CD4-positive, alpha-beta T cell treated with Interleukin-6 at 100 ng/mL for 8 hours (primary cell): ENCODE data around the gene CDCA7L.
A peak's percentile ranks its signal among the peaks of the same experiment; 100 is the strongest.

Experiments used
- DNase-seq: peaks from one replicate; pipeline ENCODE4 v3.0.0-alpha.2; 2020; ENCODE audit warnings: mixed read lengths, low spot score

Gene CDCA7L, protein sequence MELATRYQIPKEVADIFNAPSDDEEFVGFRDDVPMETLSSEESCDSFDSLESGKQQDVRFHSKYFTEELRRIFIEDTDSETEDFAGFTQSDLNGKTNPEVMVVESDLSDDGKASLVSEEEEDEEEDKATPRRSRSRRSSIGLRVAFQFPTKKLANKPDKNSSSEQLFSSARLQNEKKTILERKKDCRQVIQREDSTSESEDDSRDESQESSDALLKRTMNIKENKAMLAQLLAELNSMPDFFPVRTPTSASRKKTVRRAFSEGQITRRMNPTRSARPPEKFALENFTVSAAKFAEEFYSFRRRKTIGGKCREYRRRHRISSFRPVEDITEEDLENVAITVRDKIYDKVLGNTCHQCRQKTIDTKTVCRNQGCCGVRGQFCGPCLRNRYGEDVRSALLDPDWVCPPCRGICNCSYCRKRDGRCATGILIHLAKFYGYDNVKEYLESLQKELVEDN

DNA sequence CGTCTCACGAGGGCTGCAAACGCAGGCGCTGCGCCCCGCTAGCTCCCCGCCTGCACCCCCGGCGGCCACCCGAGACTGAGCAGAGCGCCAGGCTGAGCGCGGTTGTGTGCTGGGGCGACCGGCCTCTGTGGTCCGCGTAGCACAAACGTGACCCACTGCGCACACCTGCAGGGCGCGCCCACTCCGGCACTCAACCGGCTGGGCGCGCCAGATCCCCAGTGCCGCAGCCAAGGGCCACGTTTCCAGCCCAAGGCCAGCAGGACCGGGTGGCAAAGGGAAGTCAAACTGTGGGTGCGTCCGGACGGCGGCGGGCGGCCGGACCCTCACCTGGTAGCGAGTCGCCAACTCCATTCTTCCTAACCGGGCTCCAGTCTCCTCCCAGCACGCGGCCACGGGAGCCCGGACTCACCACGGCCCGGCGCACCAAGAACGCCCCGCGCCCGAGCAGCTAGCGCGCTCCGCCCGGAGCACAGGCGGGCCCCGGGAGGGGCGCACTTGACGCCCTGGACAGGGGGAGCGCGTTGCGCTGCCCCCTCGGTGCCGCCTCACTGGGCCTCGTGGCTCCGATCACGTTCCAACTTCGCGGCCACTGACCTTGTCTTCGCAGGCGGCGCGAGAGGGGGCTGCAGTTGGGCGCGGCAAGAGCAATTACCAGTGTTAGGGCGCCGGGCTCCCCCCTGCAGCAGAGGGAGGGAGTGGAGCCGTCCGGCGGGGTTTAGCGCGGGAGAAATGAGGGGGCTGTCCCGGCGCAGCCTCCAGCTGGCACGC, at the start of gene CDCA7L:
Gene CDCA7L, minus strand, starts transcription at position 446 of the 768 bp plus-strand sequence. Its CDS starts 95 bp downstream, at position 351.
- DNase-seq: peak; percentile 23

DNA sequence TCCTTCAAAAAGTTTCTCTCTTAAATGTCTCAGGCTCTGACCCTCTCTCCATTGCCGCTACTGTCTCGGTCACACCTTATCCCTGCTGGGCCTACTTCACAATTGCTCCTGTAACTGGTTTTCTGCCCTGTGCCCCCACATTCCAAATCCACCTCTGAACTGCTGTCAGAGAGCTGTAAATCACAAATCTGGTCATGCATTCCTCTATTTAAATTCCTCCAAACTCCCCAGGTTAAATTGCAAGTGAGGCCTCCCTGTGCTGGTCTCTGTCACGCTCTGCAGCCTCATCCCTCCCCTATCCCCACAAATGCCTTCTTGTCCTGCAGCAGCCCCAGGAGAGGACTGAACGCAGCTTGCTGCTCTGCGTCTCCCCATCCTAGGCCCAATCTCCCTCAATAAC, 40.4 kb upstream of the CDCA7L start:
- DNase-seq: no peak

DNA sequence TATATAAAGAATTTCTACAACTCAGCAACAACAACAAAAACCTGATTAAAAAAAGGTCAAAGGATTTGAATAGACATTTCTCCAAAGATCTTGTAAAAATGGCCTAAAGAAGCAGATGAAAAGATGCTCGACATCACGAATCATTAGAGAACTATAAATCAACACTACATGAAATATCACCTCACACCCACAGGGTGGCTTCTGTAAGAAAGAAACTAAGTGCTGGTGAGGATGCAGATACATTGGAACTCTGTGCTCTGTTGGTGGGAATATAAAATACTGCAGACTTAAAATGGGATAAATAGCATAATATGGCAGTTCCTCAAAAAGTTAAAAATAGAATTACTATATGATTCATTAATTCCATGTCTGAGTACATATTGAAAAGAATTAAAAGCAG, 38.3 kb upstream of the CDCA7L start:
- DNase-seq: no peak

DNA sequence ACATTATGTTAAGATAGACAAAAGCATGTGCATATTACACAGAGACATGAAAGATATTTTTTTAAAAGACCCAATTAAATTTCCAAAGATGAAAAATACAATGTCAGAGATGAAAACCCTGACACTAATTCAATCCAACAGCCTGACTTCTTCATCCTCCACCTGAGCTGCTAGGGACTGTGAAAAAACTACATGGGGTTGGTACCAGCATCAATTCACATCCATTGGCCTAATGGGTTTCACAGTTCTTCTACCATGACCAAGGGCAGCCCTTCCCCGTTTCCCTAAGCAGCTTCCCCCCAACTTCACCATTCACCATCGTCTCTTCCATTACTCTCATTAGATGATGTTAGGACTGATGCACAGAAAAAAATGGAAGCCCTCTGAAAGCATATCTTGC, 37.4 kb upstream of the CDCA7L start:
- no peak for DNase-seq

DNA sequence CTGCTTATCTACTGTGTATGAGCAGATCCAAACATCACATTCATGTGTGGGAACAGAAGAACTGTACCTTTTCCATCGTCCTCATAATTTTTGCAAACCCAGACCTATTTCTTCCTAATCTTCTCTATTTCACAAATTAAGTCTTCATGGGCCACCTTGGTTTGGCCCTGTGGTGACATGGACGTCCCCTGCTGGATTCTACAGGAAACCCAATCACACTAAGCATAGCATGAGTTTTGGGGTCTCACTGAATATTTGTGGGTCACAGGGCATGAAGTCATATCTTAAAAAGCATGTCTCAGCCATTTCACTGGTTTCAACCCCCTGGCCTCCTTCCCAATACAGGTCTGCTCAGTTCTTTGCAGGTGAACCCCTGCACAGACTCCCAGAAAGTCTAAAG, 35.8 kb upstream of the CDCA7L start:
- no peak for DNase-seq

DNA sequence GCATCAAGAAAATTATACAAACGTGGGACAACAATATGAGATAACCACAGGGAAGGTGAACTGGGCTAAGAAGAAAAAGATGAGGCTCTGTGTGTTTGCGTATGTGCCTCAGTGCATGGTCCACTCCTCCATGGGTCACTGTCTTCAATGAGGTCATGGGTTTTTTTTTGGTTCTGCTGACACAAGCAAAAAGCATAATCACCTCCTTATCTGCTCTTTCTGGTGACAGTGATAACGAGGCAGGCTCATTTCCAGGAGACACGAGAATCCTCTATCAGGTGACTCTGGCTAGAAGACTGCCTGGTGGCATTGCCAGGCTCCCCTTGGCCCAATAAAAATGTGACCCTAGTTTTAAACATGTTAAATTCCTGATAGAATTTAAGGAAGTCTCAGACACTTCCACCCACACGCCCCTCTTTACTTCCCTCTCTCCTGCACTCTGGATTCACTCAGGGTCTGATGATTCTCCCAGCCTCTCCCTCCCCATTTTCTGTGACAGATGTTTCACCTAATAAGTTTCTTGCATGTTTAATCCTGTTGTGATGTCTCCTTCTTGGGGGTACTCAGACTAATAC, 35.3 kb upstream of the CDCA7L start:
- no peak for DNase-seq

DNA sequence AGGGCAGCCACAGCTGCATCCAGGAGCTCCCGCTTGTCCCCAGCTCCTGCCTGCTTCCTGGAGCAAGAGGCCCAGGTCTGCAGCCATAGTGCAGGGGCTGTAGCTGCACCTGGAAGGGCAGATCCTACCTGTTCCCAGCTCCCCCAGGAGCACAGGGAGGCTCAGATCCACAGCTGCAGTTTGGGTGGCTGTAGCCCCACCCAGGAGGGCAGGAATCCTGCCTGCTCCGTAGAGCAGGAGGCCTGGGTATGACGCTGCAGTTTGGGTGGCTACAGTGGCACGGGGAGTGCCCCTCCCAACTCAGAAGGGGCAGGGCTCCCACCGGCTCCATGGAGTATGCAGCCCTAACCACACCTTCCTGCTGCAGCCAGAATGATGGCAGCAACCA, 26.7 kb upstream of the CDCA7L start:
- DNase-seq: no peak

DNA sequence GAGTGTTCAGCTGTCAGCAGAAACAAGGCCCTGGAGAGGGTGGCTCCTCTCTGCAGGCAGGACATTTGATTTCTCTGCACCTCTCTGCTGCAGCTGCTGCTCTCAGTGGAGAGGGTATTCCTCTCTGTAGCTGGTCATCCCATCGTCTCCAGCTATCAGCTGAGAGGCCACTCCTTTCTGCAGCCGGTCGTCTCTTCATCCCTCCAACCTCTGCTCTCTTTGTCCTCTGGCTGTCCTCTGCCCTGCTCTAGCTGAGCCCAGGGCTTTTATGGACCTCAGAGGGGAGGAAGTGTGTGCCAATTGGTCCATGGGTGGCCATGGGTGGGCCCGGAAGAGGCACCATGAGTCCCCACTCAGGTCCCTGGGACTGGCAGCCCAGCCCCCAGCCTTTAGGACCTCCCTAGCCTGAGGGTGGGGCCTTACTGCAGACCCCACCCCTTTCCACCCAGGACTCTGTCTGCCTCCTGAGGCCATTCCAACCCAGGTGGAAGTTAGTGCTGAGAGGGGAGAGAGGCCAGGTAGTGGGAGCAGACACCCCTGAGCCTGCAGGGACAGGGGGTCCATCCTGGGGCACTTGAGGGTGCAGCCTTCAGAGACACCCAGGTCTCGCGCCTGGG, 26.2 kb upstream of the CDCA7L start:
- no peak for DNase-seq

DNA sequence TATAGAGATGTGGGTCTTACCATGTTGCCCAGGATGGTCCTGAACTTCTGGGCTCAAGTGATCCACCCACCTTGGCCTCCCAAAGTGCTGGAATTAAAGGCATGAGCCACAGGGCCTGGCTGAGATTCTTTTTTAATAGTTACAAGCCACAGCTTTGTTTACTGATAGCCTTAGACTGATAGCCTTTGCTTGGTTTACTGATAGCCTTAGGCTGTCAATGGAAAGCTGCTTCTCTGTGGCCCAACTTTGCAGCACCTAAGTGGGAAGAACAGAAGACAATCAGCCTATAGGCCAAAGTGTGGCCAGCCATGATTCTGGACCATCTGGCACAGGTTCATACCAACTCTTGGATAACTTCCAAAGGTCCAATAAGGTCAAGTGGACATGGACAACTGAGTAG, 24.1 kb upstream of the CDCA7L start:
- no peak for DNase-seq

DNA sequence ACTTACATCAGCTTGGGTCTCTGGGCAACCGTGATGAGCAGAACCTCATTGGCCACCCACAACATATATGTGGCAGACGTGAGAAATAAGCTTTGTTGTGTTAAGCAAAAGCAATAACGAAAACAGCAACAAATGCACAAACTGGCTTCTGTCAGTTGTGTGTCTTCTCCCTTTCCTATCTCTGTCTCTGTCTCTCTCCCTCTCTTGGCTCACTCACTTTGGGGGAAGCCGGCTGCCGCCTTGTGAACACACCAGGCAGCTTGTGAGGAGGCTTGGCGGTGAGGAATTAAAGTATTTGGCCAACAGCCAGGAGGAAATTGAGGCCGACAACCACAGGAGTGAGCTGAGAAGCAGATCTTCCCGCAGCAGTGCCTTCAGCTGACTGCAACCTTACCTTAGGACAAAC, 21.9 kb upstream of the CDCA7L start:
- peak; percentile 40 for DNase-seq

DNA sequence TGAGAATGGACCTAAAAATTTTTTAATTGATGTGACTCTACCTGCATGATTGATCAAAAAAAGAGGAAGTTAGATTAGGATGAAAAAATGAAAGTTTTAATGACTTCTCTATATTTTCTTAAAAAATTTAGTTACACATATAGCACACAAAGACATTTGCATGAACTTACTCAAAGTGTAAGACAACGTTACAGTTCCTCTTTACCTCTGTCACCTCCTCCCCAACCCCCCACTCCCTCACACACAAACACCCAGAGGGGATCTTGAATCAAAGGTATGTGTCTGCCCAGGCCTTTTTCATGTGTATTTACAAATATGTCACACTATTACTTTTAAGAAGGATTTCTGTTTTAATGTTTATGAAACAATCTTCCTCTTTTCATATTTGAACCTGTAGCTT, 20.6 kb upstream of the CDCA7L start:
- DNase-seq: no peak

DNA sequence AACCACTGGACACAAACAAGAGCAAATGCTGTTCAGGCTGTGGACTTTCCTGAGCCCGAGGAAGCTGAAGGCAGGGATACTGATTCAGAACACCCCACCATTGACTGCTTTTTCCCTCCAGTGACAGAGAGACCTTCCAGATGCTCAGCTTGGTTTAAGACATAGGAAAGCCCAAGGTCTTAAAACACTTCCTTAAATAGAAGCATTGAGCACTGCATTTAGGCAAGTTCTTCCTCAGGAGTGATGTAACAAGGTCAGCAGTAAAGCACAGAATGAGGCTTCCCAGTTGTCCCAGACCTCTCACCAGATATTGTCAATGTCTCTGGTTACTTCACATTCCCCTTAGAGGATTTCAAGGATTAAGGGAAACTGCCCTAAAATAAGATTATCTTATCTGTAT, 19.6 kb upstream of the CDCA7L start:
- DNase-seq: no peak

DNA sequence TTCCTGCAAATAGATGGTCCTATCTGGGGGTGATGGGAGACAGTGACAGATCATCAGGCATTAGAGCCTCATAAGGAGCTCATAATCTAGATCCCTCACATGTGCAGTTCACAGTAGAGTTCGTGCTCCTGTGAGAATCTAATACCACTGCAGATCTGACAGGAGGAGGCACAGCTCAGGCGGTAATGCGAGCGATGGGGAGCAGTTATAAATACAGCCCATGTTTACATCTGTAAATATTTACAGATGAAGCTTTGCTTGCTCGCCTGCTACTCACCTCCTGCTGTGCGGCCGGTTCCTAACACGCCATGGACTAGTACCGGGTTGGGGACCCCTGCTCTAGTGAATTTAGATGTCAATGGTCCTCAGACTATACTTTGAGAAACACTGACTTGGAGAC, 17.0 kb upstream of the CDCA7L start:
- DNase-seq: no peak

DNA sequence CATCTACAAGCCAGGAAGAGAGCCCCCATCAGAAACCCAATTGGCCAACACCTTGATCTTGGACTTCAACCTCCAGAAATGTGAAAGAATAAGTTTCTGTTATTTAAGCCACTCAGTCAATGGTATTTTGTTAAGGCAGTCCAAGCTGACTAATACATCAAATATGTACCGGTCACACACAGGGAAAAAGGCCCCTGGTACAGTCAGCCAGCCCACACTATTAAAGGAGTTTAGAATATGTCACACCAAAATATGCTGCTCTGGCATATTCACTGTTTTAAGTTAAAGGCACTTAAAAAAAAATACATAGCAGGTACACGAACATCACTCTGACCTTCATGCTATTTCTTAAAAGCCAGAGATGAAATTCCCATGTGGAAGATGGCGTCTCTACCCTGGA, 15.2 kb upstream of the CDCA7L start:
- no peak for DNase-seq

DNA sequence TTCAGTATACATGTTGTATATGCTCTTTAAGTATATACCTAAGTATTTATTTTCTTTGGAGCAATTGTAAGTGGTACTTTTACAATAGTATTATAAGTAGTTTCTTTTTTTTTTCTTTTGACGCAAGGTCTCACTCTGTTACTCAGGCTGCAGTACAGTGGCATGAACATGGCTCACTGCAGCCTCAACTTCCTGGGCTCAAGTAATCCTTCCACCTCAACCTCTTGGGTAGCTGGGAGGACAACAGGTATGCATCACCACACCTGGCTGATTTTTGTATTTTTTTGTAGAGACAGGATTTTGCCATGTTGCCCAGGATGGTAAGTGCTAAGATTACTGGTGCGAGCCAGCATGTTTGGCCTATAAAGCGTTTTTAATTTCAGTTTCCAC, 13.7 kb upstream of the CDCA7L start:
- no peak for DNase-seq

DNA sequence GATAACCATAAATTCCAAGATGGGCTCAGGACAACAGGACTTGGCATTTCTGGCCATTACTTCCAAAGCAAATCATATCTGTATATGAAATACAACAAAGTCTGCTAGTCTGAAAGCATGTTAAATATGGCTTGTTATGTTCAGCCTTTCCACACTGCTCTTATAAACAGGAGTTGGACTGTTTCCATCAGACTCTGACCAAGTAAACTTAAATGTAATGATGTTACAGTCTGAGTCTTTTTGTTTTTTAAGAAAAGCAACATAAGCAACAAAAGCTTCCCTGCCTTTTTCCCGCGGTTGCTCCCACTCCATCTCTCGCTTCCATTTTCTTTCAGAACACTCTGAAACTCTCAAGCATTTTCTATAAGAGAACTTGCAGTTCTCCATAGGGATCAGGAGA, 8.1 kb upstream of the CDCA7L start:
- no peak for DNase-seq

DNA sequence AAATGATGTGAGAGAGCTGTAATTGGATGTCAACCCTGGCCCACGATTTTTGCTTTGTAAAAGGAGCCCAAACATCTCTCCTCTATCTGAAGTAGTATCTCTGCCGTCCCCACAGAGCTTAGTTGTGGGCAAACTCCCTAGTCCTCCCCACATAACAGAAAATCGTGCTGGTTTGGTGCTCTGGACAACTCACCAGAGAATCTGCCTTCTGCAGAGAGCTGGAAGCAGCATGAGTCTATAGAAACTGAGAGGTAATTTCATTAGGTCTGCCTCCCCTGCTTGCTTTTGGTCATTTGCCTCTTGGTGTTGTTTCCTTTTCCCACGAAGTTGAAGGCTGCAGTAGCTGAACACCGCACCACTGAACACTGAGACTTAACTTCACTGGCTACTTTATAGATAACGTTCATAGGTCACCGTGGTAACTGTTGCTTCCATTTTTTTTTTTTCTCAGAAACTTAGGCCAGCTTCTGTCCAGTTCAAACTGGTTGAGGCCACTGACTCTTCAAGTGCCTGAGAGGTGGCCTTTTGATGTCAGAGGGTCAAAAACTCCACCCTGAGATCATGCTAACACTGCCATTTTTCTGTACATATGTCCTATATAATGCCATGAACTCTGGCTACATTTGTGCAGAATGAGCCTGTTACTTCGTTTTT, 3.3 kb upstream of the CDCA7L start:
- DNase-seq: no peak

DNA sequence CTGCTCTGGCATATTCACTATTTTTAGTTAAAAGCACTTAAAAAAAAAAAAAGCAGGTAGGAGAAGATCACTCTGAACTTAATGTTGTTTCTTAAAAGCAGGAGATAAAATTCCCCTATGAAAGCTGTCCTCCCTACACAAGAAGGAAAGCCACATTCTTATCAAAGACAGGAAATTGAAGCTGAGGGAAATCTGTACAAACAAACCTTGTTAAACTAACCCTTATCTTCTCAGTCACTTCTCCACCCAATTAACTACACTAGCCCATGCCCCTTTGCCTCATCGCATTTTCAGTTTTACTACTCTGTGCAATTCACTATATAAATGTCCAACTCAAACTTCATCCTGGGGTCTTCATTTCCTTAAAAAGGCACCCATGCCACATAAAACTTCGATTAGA, 2.7 kb upstream of the CDCA7L start:
- no peak for DNase-seq

DNA sequence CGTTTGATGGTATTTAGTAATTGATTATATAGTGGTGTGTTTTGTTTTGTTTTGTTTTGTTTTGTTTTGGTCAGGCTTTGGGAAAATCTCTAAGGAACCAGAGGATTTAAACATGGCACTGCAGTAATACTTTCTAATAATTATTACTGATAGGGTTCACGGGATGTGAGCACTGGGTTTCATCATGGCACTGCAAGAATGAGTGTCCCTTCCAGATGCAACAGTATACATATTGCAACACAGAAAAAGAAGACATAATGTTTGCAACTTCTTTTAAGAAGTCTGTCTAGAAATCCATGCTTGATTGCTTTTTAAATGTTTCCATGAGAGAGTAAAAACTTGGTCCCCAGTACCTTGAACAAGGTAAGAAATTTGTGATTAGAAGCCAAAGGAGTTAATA, 2.2 kb upstream of the CDCA7L start:
- DNase-seq: no peak

DNA sequence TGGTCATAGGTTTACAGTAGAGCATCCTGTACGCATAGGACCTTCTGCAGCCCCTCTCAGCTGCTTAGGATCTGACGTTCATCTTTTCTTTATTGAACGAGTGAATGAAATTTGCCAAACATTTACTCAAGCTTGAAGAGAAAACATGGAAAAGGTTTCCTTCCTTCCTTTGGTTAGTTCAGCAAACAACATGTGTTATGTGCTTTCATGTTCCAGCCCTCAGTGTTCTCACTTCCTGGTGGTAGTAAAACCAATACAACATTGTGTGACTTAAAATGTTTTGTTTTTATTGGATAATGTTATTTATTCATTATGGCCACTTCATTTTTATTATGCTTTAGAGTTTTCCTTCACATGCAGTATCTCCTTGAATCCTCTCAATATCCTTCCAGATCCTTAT, 1.4 kb upstream of the CDCA7L start:
- no peak for DNase-seq

DNA sequence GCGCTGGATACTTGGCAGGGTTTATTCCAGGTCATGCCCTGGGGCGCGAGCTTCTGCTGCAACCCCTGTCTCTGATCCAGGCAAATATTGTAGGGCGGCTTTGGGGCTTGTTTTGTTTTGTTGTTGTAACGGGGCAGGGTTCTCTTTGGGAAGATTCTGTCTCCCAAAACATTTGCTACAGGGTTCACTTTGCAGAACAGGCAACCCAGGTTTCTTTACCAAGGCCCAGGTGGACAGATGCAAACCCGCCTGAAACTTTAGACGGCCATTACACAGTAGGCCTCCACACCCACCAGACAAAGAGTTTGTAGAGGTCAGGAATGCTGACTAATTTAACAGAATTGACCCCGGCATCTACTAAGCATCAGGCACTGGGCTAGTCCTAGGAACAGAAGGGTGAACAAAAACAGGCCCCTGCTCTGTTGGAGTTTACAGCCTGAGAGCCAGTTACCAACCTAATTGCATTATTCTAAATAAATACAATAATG, 567 bp upstream of the CDCA7L start:
- no peak for DNase-seq
